Activated T-cell treated with anti-CD3 and anti-CD28 coated beads for 1 hour (primary cell): Measurements from ENCODE around the gene CHD9NB.

Experiments
- DNase-seq: peaks from one replicate; pipeline ENCODE4 v3.0.0-alpha.2; 2020; ENCODE audit warnings: low read depth

Gene CHD9NB

GRCh38 chr16:53029971-53030370 lies 22.7 kb downstream of the CHD9NB start:
- no peak for DNase-seq

- no peak for DNase-seq
Observed at GRCh38 chr16:53024045-53024444, 28.7 kb downstream of the CHD9NB start.

GRCh38 chr16:53022374-53022773 lies 30.3 kb downstream of the CHD9NB start:
- no peak for DNase-seq

- DNase-seq, result no peak
Observed at GRCh38 chr16:53018834-53019416, 33.8 kb downstream of the CHD9NB start.

GRCh38 chr16:53014287-53014686 lies 38.4 kb downstream of the CHD9NB start:
- no peak for DNase-seq

GRCh38 chr16:53007095-53007494 lies 45.6 kb downstream of the CHD9NB start:
- no peak for DNase-seq

- no peak for DNase-seq
Observed at GRCh38 chr16:52997922-52998321, 54.8 kb downstream of the CHD9NB start.

GRCh38 chr16:52994942-52995341 lies 57.8 kb downstream of the CHD9NB start:
- DNase-seq, result no peak

GRCh38 chr16:52993179-52993578 lies 59.5 kb downstream of the CHD9NB start:
- no peak for DNase-seq

- DNase-seq, result no peak
Observed at GRCh38 chr16:52991572-52991971, 61.1 kb downstream of the CHD9NB start.
